ENCODE results near the gene COL15A1. TPM values are rescaled to one million over a fixed set of nuclear protein-coding genes. Genes with fewer than 3 reads are reported as not detected.

Gene COL15A1
- polyA plus RNA-seq, 3 donors from 2014 or later = 0.36 to 0.85 (median 0.54) TPM

DNA sequence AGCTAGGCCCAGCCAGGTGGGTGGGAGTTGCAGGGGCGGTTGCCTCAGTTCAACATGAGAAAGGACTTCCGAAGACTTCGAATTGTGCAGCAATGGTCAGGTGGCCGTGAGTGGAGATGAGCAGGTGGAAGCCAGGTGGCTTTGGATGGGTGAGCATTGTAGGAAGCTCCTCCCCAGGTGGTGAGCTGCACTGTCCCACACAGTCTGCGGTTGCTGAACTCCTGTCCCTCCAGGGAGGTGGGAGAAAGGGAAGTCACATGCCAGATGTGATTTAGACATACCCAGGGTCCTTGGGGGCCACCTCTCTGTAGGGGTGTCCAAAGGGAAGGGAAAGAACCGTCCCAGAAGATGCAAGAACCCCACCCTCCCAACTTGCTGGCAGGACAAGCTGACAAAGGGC is 30.4 kb downstream of the COL15A1 start:
- Mint-ChIP-seq H3K4me1 (peaks cover 7 to 10% of the 10 kb centered on the region in 2 donors), H3K36me3 (no peaks in the 10 kb centered on the region), H3K4me3 (no peak overlapping the region), H3K9me3 (no peaks in the 10 kb centered on the region), H3K27ac (no peak overlapping the region), H3K27me3 (ENCODE audit: low read depth in 3 of 3) (peaks cover 5 to 7% (median 6%) of the 10 kb centered on the region in 3 donors)
- no peak for DNase-seq

DNA sequence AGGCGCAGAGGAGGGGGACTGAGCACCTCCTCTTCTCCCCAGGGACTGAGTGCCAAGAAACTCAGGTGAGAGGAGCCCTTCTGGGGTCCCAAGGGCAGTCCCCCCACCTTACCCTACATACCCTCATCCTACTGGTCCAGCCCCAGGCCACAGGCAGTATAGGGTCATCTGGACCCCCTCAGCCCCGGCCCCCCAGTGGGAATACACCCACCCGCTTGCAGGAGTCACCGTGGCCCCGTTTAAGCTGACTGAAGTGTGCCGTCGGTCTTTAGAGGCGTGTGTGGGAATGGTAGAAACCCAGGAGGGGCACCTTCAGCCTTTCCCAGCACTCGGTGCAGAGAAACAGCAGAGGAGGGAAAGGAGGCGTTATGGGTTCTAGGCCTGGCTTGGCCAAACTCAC is 30.8 kb downstream of the COL15A1 start:
- H3K36me3 Mint-ChIP-seq = no peaks in the 10 kb centered on the region
- no peak for DNase-seq
- peaks cover 7 to 10% of the 10 kb centered on the region in 2 donors for H3K4me1 Mint-ChIP-seq
- peaks cover 5 to 7% (median 6%) of the 10 kb centered on the region in 3 donors for H3K27me3 Mint-ChIP-seq (ENCODE audit: low read depth in 3 of 3)
- no peak overlapping the region for H3K4me3 Mint-ChIP-seq
- H3K9me3 Mint-ChIP-seq = no peaks in the 10 kb centered on the region
- H3K27ac Mint-ChIP-seq = no peak overlapping the region

DNA sequence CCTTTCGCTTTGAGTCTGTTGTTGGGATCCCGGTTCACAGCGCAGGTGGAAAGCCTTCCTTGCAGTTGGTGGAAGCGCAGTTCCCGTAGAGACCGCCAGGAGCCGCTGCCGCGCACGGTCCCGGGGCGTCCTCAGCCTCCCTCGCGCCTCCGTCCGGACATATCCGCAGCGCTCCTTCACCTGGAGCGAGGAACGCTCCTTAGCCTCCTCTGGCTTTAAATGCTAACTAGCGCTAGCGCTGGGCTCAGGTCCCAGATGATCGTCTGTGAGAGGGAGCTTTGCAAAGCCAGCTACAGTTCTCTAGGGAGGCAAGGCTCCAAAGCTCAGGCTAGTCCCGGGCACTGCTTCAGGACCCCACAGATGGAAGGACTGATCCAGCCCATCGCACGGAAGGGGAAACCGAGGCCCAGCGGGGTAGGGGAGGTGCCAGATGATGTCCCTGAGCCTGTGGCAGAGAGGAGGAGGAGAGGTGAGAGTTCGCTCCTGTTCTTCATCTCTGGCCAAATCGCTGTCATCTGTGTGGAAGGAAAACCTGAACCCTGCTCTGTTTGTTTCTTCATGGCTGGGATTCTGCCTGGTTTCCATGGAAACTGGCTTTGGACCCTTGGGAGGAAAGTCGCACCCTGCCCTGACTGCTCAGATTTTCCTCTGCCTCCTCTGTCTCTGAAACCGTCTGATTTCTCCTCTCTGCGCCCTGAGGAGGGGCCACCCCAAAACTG is 31.4 kb downstream of the COL15A1 start:
- Mint-ChIP-seq H3K9me3 (no peaks in the 10 kb centered on the region), H3K36me3 (no peaks in the 10 kb centered on the region)

DNA sequence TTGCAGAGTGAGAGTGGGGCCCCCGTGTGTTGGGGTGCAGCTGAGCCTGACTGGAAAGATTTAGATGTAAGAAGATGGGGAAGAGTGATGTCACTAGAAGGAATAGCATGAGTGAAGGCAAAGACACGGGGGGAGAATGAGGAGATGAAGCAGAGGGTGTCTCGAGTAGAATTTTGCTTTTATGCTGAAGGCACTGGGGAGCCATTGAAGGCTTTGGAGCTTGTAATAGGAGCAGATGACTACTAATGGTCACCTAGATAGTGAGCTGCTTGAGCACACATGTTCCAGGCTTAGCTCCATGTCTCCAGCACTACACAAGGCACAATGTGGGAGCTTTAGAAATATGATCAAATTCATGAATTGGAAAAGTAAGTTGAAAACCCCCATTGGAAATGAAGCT is 32.1 kb downstream of the COL15A1 start:
- H3K36me3 Mint-ChIP-seq = no peaks in the 10 kb centered on the region
- DNase-seq = no peak
- H3K27me3 Mint-ChIP-seq (ENCODE audit: low read depth in 3 of 3) = peaks cover 5 to 8% (median 6%) of the 10 kb centered on the region in 3 donors
- peak overlapping the region in 2 of 5 donors; percentile 34 to 58 for H3K4me3 Mint-ChIP-seq
- peak overlapping the region in 1 of 6 donors; percentile 2 for H3K27ac Mint-ChIP-seq
- H3K4me1 Mint-ChIP-seq = peaks cover 7 to 10% of the 10 kb centered on the region in 2 donors
- H3K9me3 Mint-ChIP-seq = no peaks in the 10 kb centered on the region

More for the DNA sequence above, 31.4 kb downstream of the COL15A1 start:
- Mint-ChIP-seq H3K4me1 (peaks cover 7 to 10% of the 10 kb centered on the region in 2 donors), H3K27me3 (ENCODE audit: low read depth in 3 of 3) (peaks cover 5 to 8% (median 7%) of the 10 kb centered on the region in 3 donors), H3K4me3 (peak overlapping the region; percentile 56 to 76 (median 63)), H3K27ac (no peak overlapping the region)
- DNase-seq = peak; percentile 71 to 76 (median 73)

DNA sequence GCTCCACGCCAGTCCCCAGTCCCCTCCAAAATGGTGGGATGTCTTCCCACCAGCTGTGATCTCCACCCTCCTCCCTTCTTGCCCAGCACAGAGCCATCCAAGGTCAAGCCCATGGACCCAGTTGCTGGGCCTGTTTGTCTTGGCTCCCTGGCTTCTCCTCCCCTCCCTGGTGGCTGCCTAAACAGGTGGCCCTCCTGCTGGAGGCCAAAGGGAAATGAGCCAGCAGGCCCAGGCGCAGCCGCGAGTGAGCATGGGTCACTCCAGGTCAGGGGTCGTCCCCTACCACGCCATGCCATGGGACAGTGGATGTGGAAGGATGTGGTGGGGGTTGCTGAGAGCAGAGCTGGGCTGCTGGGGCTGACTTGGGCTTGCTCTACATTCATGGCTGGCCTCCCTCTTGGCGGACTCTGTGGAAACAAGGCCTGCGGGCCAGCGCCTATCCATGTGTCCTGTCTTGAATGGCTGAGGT is 33.6 kb downstream of the COL15A1 start:
- no peak for DNase-seq
- H3K4me3 Mint-ChIP-seq = no peak overlapping the region
- no peak overlapping the region for H3K27ac Mint-ChIP-seq
- no peaks in the 10 kb centered on the region for H3K9me3 Mint-ChIP-seq
- peaks cover 7 to 10% of the 10 kb centered on the region in 2 donors for H3K4me1 Mint-ChIP-seq
- no peaks in the 10 kb centered on the region for H3K36me3 Mint-ChIP-seq
- peaks cover 5 to 8% (median 5%) of the 10 kb centered on the region in 3 donors for H3K27me3 Mint-ChIP-seq (ENCODE audit: low read depth in 3 of 3)

DNA sequence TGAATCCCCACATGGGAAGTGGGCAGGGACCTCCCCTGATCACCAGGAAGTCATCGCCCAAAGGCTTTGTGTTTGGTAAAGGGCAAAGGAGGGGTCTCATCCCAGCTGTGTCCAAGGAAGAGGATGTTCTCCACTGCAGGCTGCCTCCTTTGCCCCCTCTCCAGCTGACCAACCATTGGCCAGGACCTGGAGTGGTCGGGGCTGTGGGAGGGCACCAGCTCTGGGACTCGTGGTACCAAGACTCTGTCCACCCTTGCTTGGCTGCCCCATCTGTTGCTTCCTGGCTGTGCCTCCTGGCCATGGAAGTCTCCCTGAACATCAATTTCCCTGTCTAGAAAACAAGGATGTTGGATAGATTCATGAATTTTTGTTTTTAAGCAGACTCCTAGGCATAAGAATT is 34.1 kb downstream of the COL15A1 start:
- no peak overlapping the region for H3K4me3 Mint-ChIP-seq
- H3K4me1 Mint-ChIP-seq = peaks cover 7 to 10% of the 10 kb centered on the region in 2 donors
- no peaks in the 10 kb centered on the region for H3K36me3 Mint-ChIP-seq
- no peak for DNase-seq
- H3K27me3 Mint-ChIP-seq (ENCODE audit: low read depth in 3 of 3) = peaks cover 5 to 10% (median 5%) of the 10 kb centered on the region in 3 donors
- no peaks in the 10 kb centered on the region for H3K9me3 Mint-ChIP-seq
- H3K27ac Mint-ChIP-seq = no peak overlapping the region

DNA sequence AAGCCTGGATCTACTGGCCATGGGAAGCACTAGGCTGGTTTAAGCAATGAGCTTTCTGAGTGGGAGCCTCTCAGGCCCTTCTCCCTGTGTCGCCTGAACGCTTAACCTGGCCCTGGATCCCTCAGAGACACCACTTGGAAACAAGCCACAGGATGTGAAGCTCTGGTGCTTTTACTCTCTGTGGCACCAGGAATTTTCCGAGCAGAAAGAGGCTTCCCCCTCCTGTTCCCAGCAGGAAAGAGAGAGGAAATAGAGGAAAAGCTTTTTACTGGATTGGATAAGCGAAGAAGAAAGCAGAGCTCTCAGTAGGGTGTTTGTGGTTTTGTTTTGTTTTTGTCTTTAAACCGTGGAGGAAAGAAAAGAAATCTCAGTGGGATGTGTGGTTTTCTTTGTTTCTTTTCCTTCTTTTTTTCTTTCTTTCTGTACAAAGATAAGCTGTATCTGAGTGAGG is 34.5 kb downstream of the COL15A1 start:
- no peak for DNase-seq
- Mint-ChIP-seq H3K27ac (no peak overlapping the region), H3K9me3 (no peaks in the 10 kb centered on the region), H3K27me3 (ENCODE audit: low read depth in 3 of 3) (peaks cover under 1 to 10% (median 5%) of the 10 kb centered on the region in 3 donors), H3K36me3 (no peaks in the 10 kb centered on the region), H3K4me1 (peaks cover 7 to 10% of the 10 kb centered on the region in 2 donors), H3K4me3 (no peak overlapping the region)

DNA sequence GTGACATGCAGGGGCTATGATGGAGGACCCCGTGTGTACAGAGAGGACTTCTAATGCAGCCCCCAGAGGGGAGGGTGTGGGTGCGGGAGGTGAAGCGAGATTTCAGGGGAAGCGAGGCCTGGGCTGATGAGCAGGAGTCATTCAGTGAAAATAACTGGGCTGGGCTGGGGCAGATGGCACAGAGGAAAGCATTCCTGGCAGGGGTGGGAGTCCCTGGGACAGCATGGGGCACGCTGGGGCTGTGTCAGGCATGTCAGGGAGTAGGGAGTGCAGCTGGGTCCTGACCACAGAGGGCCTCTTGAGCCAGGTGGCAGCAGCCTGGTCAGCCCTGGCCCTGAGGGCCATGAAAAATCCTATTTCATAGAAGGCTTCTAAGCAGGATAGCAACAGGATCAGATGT is 36.6 kb downstream of the COL15A1 start:
- DNase-seq = no peak
- H3K27ac Mint-ChIP-seq = no peak overlapping the region
- no peak overlapping the region for H3K4me3 Mint-ChIP-seq
- H3K27me3 Mint-ChIP-seq (ENCODE audit: low read depth in 3 of 3) = peaks cover 2 to 10% (median 5%) of the 10 kb centered on the region in 3 donors
- no peaks in the 10 kb centered on the region for H3K9me3 Mint-ChIP-seq
- peaks cover 4 to 6% of the 10 kb centered on the region in 2 donors for H3K4me1 Mint-ChIP-seq
- no peaks in the 10 kb centered on the region for H3K36me3 Mint-ChIP-seq

DNA sequence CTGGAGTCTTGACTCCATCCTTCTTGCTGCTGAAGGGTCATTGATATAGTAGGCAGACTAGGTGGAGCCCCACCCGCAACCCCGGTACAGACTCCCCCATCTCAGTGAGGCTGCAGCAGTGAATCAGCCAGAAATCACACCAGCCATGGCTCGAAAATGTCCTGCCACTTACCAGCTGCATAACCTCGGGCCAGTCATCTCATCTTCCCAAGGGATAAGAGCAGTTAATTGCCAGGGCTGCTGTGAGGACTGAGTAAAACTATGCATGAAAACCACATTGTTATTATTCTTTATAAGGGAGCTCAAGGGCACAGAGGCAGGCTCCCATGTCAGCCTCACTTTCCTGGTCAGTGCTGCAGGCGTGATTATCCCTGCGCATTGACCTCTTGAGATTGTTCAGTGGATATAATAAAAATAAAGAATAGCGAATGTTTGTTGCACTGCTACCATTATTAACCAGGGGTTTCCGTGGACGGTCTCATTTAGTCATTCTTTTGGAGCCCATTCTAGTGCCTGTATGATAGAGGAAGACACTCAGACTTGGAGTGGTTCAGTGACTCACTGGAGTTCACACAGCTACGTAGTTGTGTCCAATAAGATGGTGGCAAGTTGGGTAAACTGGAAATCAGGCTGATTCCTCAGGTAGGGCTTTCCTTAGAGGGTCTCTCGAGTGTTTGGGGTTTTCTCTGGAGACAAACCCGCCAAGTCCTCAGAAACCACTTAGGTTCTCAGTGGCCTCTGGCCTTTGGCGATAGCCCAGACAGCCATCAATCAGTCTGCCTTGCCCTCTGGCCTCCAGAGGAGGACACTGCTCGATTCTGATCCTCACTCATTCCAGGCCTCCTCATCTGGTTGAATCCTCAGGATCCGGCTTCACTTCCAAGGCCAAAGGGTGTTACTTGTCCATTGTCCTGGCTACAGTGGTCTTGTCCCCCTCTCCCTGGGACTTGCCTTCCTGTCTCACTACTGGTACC is 39.9 kb downstream of the COL15A1 start:
- no peak for DNase-seq
- no peak overlapping the region for H3K4me3 Mint-ChIP-seq
- H3K4me1 Mint-ChIP-seq = no peaks in the 10 kb centered on the region
- H3K36me3 Mint-ChIP-seq = no peaks in the 10 kb centered on the region
- no peaks in the 10 kb centered on the region for H3K9me3 Mint-ChIP-seq
- H3K27me3 Mint-ChIP-seq (ENCODE audit: low read depth in 3 of 3) = peaks cover 3 to 4% (median 4%) of the 10 kb centered on the region in 3 donors
- peak overlapping the region in 1 of 6 donors; percentile 4 for H3K27ac Mint-ChIP-seq

DNA sequence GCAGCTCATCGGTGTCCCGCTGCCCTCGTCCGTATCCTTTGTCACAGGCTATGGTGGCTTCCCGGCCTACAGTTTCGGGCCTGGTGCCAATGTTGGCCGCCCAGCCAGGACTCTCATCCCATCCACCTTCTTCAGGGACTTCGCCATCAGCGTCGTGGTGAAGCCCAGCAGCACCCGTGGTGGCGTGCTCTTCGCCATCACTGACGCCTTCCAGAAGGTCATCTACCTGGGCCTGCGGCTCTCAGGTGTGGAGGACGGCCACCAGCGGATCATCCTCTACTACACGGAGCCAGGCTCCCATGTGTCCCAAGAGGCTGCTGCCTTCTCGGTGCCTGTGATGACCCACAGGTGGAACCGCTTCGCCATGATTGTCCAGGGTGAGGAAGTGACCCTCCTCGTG is 41.9 kb downstream of the COL15A1 start:
- peaks cover 0 to 2% (median 0%) of the 10 kb centered on the region in 6 donors for H3K9me3 Mint-ChIP-seq
- peaks cover 0 to 4% (median 2%) of the 10 kb centered on the region in 3 donors for H3K27me3 Mint-ChIP-seq (ENCODE audit: low read depth in 3 of 3)
- no peaks in the 10 kb centered on the region for H3K4me1 Mint-ChIP-seq
- H3K4me3 Mint-ChIP-seq = no peak overlapping the region
- H3K27ac Mint-ChIP-seq = no peak overlapping the region
- no peak for DNase-seq
- H3K36me3 Mint-ChIP-seq = no peaks in the 10 kb centered on the region

DNA sequence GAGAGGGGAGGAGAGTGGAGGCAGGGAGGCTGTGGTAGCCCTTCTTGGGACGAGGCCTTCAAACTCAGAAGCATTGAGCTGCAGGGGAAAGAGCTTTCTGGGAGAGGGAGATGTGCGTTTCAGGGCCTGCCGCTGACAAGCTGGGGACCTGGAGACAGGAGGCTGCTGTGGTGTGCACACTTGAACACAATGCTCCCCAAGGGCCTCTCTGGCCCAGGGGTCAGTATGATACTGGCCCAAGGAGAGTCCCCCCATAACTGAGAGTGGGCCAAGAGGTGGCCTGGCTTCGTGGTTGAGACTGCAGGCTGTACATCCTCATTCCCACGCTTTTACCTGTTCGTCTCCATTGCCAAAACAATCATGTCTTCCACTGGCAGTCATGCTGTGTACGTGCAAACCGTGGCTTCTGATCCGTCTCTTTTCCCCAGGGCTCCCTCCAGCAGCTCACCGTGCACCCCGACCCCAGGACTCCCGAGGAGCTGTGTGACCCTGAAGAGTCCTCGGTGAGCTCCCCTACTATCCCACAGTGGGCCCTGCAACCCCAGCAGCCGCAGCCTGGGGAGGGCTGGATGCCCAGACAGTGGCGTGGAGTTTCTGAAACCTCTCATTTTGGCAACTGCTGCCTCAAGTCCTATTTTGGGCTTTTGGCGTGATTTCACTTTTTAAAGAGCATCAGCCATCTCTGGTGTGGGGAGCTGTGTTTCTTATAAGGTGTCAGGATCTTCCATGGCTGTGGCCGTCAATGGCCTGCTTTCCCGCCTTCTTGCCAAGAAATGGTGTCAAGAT is 43.4 kb downstream of the COL15A1 start:
- Mint-ChIP-seq H3K27ac (no peak overlapping the region), H3K4me1 (no peaks in the 10 kb centered on the region), H3K4me3 (no peak overlapping the region), H3K36me3 (no peaks in the 10 kb centered on the region), H3K9me3 (peaks cover 0 to 2% (median 0%) of the 10 kb centered on the region in 6 donors), H3K27me3 (ENCODE audit: low read depth in 3 of 3) (peaks cover 0 to 4% (median 2%) of the 10 kb centered on the region in 3 donors)
- no peak for DNase-seq

DNA sequence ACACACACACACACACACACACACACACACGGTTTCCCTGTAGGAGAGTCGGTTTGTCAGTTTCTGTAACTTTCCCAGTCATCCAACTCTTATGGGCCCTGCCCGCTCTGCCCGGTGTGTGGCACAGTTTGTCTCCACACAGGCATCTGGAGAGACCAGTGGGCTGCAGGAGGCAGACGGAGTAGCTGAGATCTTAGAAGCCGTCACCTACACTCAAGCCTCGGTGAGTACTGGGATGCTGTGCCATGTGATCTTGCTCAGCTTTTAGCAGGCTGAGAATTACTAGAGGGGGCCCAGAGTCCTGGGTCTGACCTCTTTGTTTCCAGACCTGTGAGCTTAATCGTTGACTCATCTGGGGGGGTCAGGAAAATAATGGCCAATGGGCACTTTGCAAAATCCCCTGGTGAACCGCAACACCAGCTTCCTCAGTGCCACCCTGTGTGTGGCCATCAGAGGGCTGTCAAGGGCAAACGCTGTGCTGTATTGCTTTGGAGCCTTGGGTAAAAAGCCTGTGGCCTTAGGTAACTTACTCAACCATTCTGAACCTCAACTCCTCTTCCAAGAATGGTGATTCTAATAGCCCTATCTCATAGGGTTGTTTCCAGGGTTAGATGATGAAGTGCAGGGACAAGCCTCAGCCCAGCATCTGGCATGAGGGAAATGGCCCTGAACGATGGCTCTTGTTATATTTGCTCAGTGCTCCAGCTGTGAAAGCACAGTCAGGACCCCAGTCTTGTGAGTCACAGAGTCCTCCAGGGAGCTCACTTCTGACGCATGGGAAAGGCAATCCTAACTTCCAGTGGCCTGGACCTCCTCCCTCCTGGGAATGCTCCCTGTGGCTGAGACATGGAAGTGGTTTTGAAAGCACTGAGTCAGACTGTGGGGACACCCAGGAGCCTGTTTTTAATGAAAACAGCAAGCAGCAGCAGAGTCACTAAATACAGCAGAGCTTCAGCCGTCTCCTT is 45.6 kb downstream of the COL15A1 start:
- H3K36me3 Mint-ChIP-seq = no peaks in the 10 kb centered on the region
- peak overlapping the region in 2 of 6 donors; percentile 50 to 77 for H3K27ac Mint-ChIP-seq
- H3K4me1 Mint-ChIP-seq = no peaks in the 10 kb centered on the region
- DNase-seq = no peak
- peaks cover 0 to 4% (median under 1%) of the 10 kb centered on the region in 3 donors for H3K27me3 Mint-ChIP-seq (ENCODE audit: low read depth in 3 of 3)
- H3K9me3 Mint-ChIP-seq = peaks cover 0 to 2% (median 0%) of the 10 kb centered on the region in 6 donors
- no peak overlapping the region for H3K4me3 Mint-ChIP-seq
